Esophagus (tissue), 2 donors: ENCODE results near the gene ATP6V0B. TPM values are rescaled to one million over a fixed set of nuclear protein-coding genes. Genes with fewer than 3 reads are reported as not detected.

Experiments
- H3K27ac ChIP-seq, 2 donors: one replicate each; pipeline ENCODE4 v1.5.1; 2013; ENCODE audit warnings: low read depth in 2 of 2, mild to moderate bottlenecking in 2 of 2, inconsistent platforms in 1 of 2, low read length in 1 of 2, moderate library complexity in 1 of 2
- H3K27me3 ChIP-seq, 2 donors: one replicate each; pipeline ENCODE4 v1.6.1; 2013; ENCODE audit warnings: low read length in 2 of 2, control low read depth in 1 of 2, mild to moderate bottlenecking in 1 of 2; ENCODE audit not compliant: insufficient read depth in 2 of 2, control insufficient read depth in 1 of 2
- H3K36me3 ChIP-seq, 2 donors: one replicate each; pipeline ENCODE4 v1.6.1; 2013; ENCODE audit warnings: low read length in 1 of 2; ENCODE audit not compliant: control insufficient read depth in 2 of 2, insufficient read depth in 2 of 2
- H3K4me1 ChIP-seq, 2 donors: one replicate each; pipeline ENCODE4 v1.6.1; 2013; ENCODE audit warnings: low read length in 1 of 2; ENCODE audit not compliant: control insufficient read depth in 2 of 2, insufficient read depth in 2 of 2
- H3K4me3 ChIP-seq, 2 donors: one replicate each; pipeline ENCODE4 v1.5.1; 2013; ENCODE audit warnings: low read length in 2 of 2, mild to moderate bottlenecking in 2 of 2, low read depth in 1 of 2, moderate library complexity in 1 of 2
- H3K9me3 ChIP-seq, 2 donors: one replicate each; pipeline ENCODE4 v1.6.1; 2013; ENCODE audit warnings: mild to moderate bottlenecking in 2 of 2, low read depth in 1 of 2, low read length in 1 of 2, moderate library complexity in 1 of 2; ENCODE audit not compliant: control insufficient read depth in 2 of 2, insufficient read depth in 1 of 2
- WGBS, 2 donors: extraction: QIAGEN DNeasy Blood & Tissue Kit; methylation state at CpG; one replicate each; pipeline ENCODE4 v1.1.7; 2013; 5-methylcytosine and 5-hydroxymethylcytosine counted together
- polyA plus RNA-seq, 2 donors: library from polyadenylated mRNA; stranded (reverse); fragments of 200-250 nt; gene quantifications; one replicate each; pipeline ENCODE4 v1.2.3, GENCODE V29; 2013
- donor health status: healthy with polysubstance abuse.
- donor health status: Bipolar disorder and iron deficiency.

ATP6V0B gene
- polyA plus RNA-seq, 2 donors: 66.1 to 124 TPM

DNA sequence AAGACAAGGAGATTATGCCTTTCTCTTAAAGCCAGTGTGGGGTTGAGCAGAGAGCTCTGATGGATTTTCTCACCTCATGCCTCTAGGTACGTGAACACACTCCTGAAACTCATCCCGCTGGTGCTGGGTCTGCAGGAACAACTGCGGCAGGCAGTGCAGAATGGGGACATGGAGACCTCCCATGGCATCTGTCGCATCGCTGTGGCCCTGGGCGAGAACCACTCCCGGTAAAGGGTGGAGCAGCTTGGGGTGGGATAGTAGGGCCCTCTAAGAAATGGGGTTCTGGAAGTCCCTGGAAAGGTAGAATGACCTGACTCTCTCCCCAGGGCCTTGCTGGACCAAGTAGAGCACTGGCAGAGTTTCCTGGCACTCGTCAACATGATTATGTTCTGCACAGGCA, 18.5 kb upstream of the ATP6V0B start:
- Histone ChIP-seq H3K9me3 (no peaks in the 10 kb centered on the region), H3K4me1 (peaks cover 0 to 4% of the 10 kb centered on the region in 2 donors), H3K27ac (no peak overlapping the region), H3K4me3 (no peak overlapping the region), H3K36me3 (peaks cover 20 to 39% of the 10 kb centered on the region in 2 donors), H3K27me3 (no peaks in the 10 kb centered on the region)
- WGBS, 2 donors: 94 to 96% methylated on average over 8 of the region's 8 CpGs

DNA sequence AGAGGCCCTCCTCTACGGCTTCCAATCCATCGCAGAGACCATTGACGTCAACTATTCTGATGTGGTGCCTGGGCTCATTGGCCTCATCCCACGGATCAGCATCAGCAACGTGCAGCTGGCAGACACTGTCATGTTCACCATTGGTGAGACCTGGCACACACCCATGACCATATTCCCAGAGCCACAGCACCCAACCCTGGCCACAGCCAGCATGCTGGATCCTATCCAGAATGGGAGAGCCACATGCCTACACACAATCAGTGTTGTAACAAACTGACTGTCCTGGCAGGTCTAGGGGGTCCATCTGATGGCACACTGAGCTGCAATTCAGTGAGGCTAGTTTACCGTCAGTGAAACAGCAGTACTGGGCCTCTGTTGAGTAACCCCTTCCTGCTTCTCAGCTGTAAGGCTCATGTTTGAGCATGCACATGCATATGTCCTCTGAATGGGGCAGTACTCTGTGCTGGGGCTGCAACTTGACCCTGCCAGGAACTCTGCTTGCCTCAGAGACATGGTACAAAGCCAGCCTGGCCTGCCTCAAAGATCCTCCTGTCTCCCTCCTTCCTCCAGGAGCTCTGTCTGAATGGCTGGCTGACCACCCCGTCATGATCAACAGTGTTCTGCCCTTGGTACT, 17.2 kb upstream of the ATP6V0B start:
- H3K4me3 ChIP-seq: no peak overlapping the region
- no peaks in the 10 kb centered on the region for H3K9me3 ChIP-seq
- 85% methylated on average over 7 of the region's 7 CpGs for WGBS, 2 donors
- no peak overlapping the region for H3K27ac ChIP-seq
- H3K4me1 ChIP-seq: peaks cover 0 to 4% of the 10 kb centered on the region in 2 donors
- peaks cover 26 to 40% of the 10 kb centered on the region in 2 donors for H3K36me3 ChIP-seq
- H3K27me3 ChIP-seq: no peaks in the 10 kb centered on the region

DNA sequence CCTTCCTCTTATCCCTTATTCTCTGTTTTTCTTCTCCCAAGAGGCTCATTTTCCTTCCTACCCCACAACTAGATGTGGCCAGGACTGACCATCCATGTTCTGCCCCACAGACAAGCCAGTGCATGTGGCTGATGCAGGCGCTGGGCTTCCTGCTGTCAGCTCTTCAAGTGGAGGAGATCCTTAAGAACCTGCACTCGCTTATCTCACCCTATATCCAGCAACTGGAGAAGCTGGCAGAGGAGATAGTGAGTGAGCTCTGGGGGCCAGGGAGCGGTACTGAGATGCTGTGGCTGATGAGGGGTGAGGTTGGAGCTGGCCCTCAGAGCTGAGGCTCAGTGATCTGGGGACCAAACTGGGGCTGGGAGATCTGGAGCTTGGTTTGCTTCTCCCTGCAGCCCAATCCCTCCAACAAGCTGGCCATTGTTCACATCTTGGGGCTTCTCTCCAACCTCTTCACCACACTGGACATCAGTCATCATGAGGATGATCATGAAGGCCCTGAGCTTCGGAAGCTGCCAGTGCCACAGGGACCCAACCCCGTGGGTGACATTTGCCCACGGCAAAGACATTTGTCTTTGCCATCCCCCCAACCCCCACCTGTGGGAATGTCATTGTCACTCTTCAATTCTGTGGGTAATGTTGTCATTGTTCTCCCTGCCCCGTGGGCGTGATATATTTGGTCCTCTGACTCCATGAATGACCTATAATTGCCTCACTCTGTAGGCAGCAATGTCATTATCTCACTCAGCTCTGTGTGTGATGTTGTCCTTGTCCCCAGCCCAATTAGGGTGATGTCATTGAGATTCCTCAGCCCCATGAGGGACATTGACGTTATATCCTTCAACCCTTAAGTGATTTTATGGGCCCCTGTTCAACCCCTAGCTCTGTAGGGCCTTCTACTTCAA, 16.2 kb upstream of the ATP6V0B start:
- Histone ChIP-seq H3K4me1 (no peaks in the 10 kb centered on the region), H3K4me3 (no peak overlapping the region), H3K27ac (no peak overlapping the region), H3K9me3 (no peaks in the 10 kb centered on the region), H3K27me3 (no peaks in the 10 kb centered on the region), H3K36me3 (peaks cover 26 to 40% of the 10 kb centered on the region in 2 donors)
- 90 to 91% methylated on average over 9 of the region's 9 CpGs for WGBS, 2 donors

GRCh38 chr1:43960798-43961197, 14.0 kb upstream of the ATP6V0B start:
- H3K27me3 ChIP-seq: no peaks in the 10 kb centered on the region
- no peaks in the 10 kb centered on the region for H3K4me1 ChIP-seq
- peaks cover 29 to 50% of the 10 kb centered on the region in 2 donors for H3K36me3 ChIP-seq
- H3K4me3 ChIP-seq: no peak overlapping the region
- H3K27ac ChIP-seq: no peak overlapping the region
- H3K9me3 ChIP-seq: no peaks in the 10 kb centered on the region
- 90 to 92% methylated on average over 8 of the region's 8 CpGs for WGBS, 2 donors

GRCh38 chr1:43961692-43962091, 13.1 kb upstream of the ATP6V0B start:
- Histone ChIP-seq H3K9me3 (no peaks in the 10 kb centered on the region), H3K36me3 (peaks cover 25 to 50% of the 10 kb centered on the region in 2 donors)
- WGBS, 2 donors: 86 to 91% methylated on average over 3 of the region's 3 CpGs

DNA sequence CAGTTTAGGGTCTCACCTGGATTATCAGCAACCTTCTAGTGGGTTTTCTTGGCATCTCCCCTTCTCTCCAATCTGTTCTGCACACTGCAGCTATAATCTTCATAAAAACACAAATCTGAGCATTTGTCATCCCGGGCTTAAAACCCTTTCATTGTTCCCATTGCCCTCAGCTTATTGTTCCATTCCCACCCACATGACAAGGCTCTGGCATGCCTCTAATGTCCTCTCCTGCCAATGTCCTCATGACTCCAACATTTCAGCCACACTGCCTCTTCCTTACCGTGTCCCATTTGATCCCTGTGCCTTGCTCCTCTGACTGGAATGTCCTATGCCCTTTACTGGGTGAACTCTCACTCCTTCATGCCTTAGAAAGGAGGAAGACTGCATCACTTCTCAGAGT, 12.4 kb upstream of the ATP6V0B start:
- peaks cover 20 to 48% of the 10 kb centered on the region in 2 donors for H3K36me3 ChIP-seq
- H3K4me3 ChIP-seq: no peak overlapping the region
- H3K27ac ChIP-seq: no peak overlapping the region
- WGBS, 2 donors: 85 to 93% methylated on average over 2 of the region's 2 CpGs
- no peaks in the 10 kb centered on the region for H3K27me3 ChIP-seq
- H3K4me1 ChIP-seq: no peaks in the 10 kb centered on the region
- H3K9me3 ChIP-seq: no peaks in the 10 kb centered on the region

More at GRCh38 chr1:43961692-43962091, 13.1 kb upstream of the ATP6V0B start:
- H3K4me1 ChIP-seq: no peaks in the 10 kb centered on the region
- H3K4me3 ChIP-seq: no peak overlapping the region
- no peak overlapping the region for H3K27ac ChIP-seq
- H3K27me3 ChIP-seq: no peaks in the 10 kb centered on the region

- H3K4me3 ChIP-seq: no peak overlapping the region
- H3K9me3 ChIP-seq: no peaks in the 10 kb centered on the region
- no peaks in the 10 kb centered on the region for H3K4me1 ChIP-seq
- H3K36me3 ChIP-seq: peaks cover 20 to 47% of the 10 kb centered on the region in 2 donors
- no peak overlapping the region for H3K27ac ChIP-seq
- WGBS, 2 donors: 89 to 90% methylated on average over 3 of the region's 3 CpGs
- no peaks in the 10 kb centered on the region for H3K27me3 ChIP-seq
These were observed 11.8 kb upstream of the ATP6V0B start for GRCh38 chr1:43963006-43963405.

DNA sequence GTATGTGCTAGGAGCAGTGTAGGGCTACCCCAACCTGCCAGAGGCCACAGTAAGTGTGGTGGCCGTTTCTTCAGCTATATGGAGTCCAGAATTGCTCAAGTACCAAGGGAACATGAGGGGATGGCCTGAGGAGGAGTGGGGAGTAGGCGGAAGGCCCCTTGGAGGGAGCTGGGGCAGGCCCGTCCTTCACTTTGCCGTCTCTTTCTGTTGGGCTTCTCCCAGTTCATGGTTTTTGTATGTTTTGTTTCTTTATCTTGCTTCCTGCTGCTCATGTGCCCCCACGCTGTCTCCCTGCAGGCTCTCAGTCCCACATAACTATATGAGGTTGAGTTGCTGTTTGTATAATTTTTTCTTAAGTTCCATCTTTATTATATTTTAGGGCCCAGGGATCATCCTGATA, 10.9 kb upstream of the ATP6V0B start:
- H3K36me3 ChIP-seq: peaks cover 14 to 40% of the 10 kb centered on the region in 2 donors
- no peaks in the 10 kb centered on the region for H3K9me3 ChIP-seq
- 82 to 83% methylated on average over 5 of the region's 5 CpGs for WGBS, 2 donors
- no peak overlapping the region for H3K4me3 ChIP-seq
- H3K27me3 ChIP-seq: no peaks in the 10 kb centered on the region
- no peaks in the 10 kb centered on the region for H3K4me1 ChIP-seq
- H3K27ac ChIP-seq: no peak overlapping the region

- Histone ChIP-seq H3K27ac (no peak overlapping the region), H3K4me1 (peaks cover 1 to 3% of the 10 kb centered on the region in 2 donors), H3K9me3 (no peaks in the 10 kb centered on the region), H3K4me3 (no peak overlapping the region), H3K27me3 (no peaks in the 10 kb centered on the region), H3K36me3 (peaks cover 13 to 35% of the 10 kb centered on the region in 2 donors)
- 92 to 96% methylated on average over 3 of the region's 3 CpGs for WGBS, 2 donors
These were observed 9.4 kb upstream of the ATP6V0B start for GRCh38 chr1:43965316-43965715.
